ENCODE measurements around the gene ZBED4. TPM values are rescaled to one million over a fixed set of nuclear protein-coding genes. Genes with fewer than 3 reads are reported as not detected.

The ZBED4 gene
- total RNA-seq, 4 donors from 2014 or later: 0.59 to 16.4 (median 12.7) TPM

DNA sequence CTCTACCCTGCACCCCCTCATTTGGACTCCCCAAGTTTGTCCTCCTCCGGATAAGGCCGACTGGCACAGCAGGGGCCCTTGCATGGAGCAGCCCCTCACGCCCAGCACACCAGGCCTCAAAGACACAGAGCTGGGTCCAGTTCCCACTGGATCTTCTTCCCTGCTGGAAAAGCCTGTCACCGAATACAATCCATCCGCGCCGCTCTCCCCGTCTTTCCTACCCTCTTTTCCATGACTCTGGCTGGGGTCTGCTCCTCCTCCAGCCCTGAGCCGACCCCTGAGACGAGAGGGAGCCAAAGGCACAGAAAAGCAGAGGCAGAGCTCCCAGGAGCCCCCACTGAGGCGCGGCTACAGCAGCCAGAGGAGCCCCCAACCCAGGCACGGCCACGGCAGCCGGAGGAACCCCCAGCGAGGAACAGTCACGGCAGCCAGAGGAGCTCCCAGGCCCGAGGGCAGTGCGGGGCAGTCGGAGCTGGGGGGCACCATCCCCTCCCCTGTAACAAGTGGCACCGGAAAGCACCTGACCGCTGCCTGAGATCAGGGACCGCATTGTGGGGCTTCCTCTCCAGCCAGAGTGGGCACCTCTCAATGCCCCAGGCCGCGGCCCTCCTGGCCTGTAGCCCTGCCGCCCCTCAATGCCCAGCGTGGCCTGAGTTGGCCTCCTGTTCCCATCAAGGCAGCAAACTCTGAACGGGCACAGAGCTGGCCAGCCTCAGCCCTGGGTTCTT is 52.6 kb downstream of the ZBED4 start:
- Histone ChIP-seq H3K4me1 (no peaks in the 10 kb centered on the region), H3K27ac (no peak overlapping the region), H3K36me3 (no peaks in the 10 kb centered on the region), H3K9me3 (no peaks in the 10 kb centered on the region), H3K27me3 (no peaks in the 10 kb centered on the region), H3K4me3 (no peak overlapping the region)
- DNase-seq: no peak
- no peak for TF ChIP-seq POLR2A (IDR thresholded peaks at IDR 0.05)
- TF ChIP-seq, protein P1, sequence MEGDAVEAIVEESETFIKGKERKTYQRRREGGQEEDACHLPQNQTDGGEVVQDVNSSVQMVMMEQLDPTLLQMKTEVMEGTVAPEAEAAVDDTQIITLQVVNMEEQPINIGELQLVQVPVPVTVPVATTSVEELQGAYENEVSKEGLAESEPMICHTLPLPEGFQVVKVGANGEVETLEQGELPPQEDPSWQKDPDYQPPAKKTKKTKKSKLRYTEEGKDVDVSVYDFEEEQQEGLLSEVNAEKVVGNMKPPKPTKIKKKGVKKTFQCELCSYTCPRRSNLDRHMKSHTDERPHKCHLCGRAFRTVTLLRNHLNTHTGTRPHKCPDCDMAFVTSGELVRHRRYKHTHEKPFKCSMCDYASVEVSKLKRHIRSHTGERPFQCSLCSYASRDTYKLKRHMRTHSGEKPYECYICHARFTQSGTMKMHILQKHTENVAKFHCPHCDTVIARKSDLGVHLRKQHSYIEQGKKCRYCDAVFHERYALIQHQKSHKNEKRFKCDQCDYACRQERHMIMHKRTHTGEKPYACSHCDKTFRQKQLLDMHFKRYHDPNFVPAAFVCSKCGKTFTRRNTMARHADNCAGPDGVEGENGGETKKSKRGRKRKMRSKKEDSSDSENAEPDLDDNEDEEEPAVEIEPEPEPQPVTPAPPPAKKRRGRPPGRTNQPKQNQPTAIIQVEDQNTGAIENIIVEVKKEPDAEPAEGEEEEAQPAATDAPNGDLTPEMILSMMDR (IDR thresholded peaks at IDR 0.05): no peak
- intact Hi-C loops (cut with DNase I; ENCODE audit: low total_unique reads): no loop called here

DNA sequence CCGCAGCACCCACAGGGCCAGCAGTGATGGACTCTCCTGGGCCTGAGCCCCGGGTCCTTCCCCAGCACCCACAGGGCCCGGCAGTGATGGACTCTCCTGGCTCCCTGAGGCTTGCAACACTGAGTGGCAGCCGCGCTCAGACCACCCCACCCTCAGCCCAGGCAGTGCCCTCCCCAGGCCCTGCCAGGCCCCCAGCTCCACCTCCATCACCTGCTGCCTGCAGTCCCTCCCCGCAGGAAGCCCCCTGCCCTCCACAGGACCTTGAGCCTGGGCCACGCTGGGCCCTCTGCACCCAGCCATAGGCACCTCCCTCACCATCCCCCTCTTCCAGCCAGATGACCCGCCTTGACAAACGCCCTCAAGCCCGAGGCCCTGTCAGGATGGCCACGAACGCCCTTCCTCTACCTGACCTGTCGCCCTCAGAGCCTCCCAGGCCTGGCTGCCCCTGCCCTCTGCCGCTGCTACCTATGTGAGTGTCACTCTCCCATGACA is 53.2 kb downstream of the ZBED4 start:
- Histone ChIP-seq H3K36me3 (no peaks in the 10 kb centered on the region), H3K9me3 (no peaks in the 10 kb centered on the region), H3K4me3 (no peak overlapping the region), H3K27me3 (no peaks in the 10 kb centered on the region), H3K4me1 (no peaks in the 10 kb centered on the region), H3K27ac (no peak overlapping the region)
- no peak for TF ChIP-seq POLR2A (IDR thresholded peaks at IDR 0.05)
- TF ChIP-seq, protein P1 (IDR thresholded peaks at IDR 0.05): no peak
- DNase-seq: no peak
- intact Hi-C loops (cut with DNase I; ENCODE audit: low total_unique reads): no loop called here

DNA sequence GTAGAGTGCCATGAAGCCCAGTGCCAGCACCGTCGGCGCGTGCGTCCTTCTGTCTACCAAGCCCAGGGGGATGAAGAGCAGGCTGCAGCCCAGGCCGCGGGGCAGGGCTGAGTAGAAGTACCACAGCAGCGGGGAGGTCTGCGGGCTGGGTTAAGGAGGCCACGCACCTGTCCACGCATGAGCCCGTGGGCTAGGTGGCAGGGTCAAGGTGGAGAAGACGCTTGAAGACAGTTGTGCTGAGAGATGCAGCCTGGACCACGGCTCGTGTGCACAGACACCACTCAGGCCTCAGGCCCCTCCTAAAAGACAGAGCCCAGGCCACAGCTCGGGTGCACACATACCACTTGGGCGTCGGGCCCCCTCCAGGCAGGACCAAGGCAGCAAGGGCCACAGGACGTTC is 54.2 kb downstream of the ZBED4 start:
- no peaks in the 10 kb centered on the region for H3K36me3 ChIP-seq
- no peaks in the 10 kb centered on the region for H3K4me1 ChIP-seq
- H3K4me3 ChIP-seq: no peak overlapping the region
- no peak for DNase-seq
- no peaks in the 10 kb centered on the region for H3K9me3 ChIP-seq
- TF ChIP-seq POLR2A (IDR thresholded peaks at IDR 0.05): no peak
- TF ChIP-seq, protein P1 (IDR thresholded peaks at IDR 0.05): no peak
- intact Hi-C loops (cut with DNase I; ENCODE audit: low total_unique reads): no loop called here
- no peak overlapping the region for H3K27ac ChIP-seq
- no peaks in the 10 kb centered on the region for H3K27me3 ChIP-seq

DNA sequence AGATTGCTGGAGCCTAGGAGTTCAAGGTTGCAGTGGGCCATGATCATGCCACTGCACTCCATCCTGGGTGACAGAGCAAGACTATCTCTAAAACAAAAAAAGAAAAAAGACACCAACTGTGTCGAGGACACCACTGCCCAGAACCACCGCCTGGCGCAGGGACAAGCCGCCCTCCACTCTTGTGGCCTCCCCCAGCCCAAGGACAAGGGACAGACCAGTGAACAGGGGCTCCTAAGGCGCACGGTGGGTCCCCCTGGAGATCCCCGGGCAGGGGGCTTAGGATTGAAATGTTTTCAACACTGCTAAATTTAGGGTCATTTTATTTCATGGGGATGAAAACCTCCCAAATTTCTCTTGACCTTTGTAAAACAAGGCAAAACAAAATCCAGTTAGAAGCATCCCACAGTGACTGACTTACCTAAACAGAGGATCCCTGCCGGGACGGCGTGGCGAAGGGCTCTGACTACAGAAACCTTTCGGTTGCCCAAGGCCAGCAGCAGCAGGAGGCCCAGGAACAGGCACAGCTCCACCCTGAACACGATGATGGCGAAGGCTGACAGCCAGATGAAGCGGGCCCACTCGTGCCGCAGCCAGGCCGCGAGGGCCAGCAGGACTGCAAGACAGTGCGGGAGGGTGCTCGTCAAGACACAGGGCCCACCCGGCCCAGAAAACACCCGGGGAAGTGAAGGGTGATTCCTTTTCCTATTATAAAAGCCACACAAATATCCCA is 56.0 kb downstream of the ZBED4 start:
- Histone ChIP-seq H3K9me3 (no peaks in the 10 kb centered on the region), H3K27ac (no peak overlapping the region), H3K27me3 (no peaks in the 10 kb centered on the region), H3K4me3 (no peak overlapping the region), H3K36me3 (no peaks in the 10 kb centered on the region), H3K4me1 (no peaks in the 10 kb centered on the region)
- TF ChIP-seq POLR2A (IDR thresholded peaks at IDR 0.05): no peak
- TF ChIP-seq, protein P1 (IDR thresholded peaks at IDR 0.05): no peak
- DNase-seq: no peak
- intact Hi-C loops (cut with DNase I; ENCODE audit: low total_unique reads): no loop called here

All from uterus (tissue), 4 donors.